Subcutaneous adipose tissue (tissue), 4 donors: Measurements from ENCODE around the gene PLXNA2. TPM values are rescaled to one million over a fixed set of nuclear protein-coding genes. Genes with fewer than 3 reads are reported as not detected.

Experiments used
- CTCF ChIP-seq: fragments of 450-650 bp; IDR thresholded peaks from one replicate; pipeline ENCODE4 v1.5.1; 2016; ENCODE audit warnings: low read depth, mild to moderate bottlenecking, control low read depth, antibody characterized with exemption, moderate library complexity
- total RNA-seq, 4 donors: library from RNA; depleted of rRNA; stranded (reverse); fragments of >200 nt; gene quantifications; one replicate each; pipeline ENCODE4 v1.1.0, GENCODE V29; 2016

The PLXNA2 gene
- total RNA-seq, 4 donors from 2014 or later, result 6.8 to 37.5 (median 14.3) TPM

GRCh38 chr1:208248991-208249696 is 5.0 kb upstream of the PLXNA2 start:
- no peak for TF ChIP-seq CTCF

GRCh38 chr1:208248307-208248801 is 4.2 kb upstream of the PLXNA2 start:
- no peak for TF ChIP-seq CTCF

- TF ChIP-seq CTCF, result no peak
These were observed 3.5 kb upstream of the PLXNA2 start for GRCh38 chr1:208247696-208248095.

- no peak for TF ChIP-seq CTCF
These were observed 1.1 kb upstream of the PLXNA2 start for GRCh38 chr1:208245185-208245705.

GRCh38 chr1:208243527-208243966 is 637 bp downstream of the PLXNA2 start:
- no peak for TF ChIP-seq CTCF

- TF ChIP-seq CTCF, result no peak
These were observed 1.1 kb downstream of the PLXNA2 start for GRCh38 chr1:208242941-208243526.

GRCh38 chr1:208242146-208242545 is 2.0 kb downstream of the PLXNA2 start:
- no peak for TF ChIP-seq CTCF
